Stimulated activated CD8-positive, alpha-beta memory T cell treated with anti-CD3 and anti-CD28 coated beads, Interleukin-7, amount 100 ng/mL, for 1 hour (primary cell): ENCODE results near the gene MAPKAP1.

Experiments used
- DNase-seq, 2 donors: peaks; one replicate each; pipeline ENCODE4 v3.0.0-alpha.2; 2020; ENCODE audit warnings: low read depth in 2 of 2

Gene MAPKAP1

DNA sequence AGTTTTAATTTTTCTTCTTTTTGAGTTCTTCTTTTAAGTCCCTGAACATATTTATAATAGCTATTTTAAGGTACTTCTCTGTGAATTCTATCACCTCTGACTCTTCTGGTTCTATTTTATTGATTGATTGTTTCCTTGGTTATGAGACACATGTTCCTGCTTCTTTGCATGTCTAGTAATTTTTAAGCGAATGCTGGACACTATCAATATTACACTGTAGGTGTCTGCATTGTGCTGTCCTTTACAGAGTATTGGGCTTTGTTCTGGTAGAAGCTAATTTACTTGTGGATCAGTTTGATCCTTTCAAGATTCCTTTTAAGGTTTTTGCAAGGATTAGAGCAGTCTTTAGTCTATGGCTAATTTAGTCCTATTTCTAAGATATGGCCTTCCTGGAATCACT, 249.7 kb downstream of the MAPKAP1 start:
- no peak for DNase-seq

DNA sequence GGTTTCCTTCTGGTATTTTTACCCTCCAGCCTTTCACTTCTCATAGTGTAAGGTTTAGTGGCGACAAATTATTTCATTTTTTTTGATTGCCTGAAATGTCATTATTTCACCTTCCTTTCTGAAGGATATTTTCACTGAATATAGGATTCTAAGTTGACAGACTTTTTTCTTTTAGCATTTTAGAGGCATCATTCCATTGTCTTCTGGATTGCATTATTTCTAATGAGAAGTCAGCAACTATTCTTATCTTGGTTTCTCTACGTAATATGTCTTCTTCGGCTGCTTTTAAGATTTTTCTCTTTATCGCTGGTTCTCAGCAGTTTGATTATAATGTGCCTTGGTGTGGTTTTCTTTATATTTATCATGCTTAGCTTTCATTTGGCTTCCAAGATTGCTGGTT, 251.1 kb downstream of the MAPKAP1 start:
- no peak for DNase-seq

DNA sequence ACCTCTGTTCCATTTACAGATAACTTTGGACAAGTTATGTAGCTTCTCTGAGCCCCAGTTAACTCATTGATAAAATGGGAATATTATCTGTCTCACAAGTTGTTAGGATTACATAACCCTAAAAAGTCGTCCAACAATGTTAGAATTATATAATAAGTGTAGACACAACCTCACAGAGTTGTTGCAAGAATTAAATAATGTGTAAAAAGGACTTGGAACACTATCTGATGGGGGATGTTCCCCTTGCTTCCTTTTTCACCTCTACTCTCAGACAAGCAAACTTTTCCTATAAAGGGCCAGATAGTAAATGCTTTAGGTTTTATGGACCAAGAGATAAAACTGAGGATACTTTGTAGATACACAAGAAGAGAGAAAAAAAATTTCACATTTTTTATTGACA, 251.9 kb downstream of the MAPKAP1 start:
- DNase-seq, result no peak

DNA sequence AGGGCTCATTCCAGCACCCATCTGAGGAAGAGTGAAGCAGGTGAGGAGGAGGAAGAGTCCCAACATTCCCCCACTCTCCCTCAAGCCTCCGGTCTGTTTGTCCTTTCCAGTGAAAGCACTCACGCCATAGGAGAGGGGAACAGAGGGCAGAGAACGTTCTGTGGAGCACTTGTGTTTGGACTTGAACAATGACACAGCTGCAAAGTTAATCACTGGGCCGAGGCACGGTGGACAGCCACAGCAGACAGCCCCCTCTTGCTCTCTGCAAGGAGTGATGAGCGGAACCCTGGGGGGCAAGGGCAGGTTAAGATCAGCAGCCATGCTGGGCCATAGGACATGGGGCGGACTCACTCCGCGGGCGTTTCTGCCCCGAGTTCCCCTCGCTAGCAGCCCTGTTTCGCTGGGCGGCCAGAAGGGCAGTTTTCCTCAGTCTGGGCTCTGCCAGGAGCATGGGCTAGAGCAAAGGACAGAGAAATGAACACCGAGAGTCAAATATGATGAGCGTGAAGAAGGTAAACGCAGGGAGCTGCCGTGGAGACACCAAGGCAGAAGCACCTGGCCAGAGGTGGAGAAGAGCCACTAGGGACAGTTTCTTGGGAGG, 259.7 kb downstream of the MAPKAP1 start:
- DNase-seq, result no peak

DNA sequence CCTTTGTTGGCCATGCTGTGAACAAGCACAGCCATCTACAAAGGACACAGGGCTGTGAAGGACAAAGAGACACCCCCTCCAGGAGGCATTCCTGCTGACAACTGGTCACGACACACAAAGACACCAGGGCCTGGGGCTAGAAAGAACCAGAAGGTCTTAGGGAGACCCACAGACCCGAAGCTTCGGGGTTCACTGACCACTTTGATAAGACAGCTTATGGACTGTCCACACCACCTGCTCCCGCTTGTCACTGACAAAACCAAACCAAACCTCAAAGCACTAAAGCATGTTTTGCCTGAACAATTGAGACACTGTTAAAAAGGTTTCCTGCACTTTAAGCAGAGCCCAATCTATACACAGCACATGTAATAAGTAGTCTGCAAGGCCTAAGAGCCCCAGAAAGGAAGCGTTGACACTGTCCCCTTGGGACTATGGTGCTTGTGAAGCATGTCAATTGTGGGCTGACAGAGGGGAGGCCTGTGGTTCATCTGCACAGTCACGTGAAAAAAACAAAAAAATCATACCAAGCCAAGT, 260.4 kb downstream of the MAPKAP1 start:
- no peak for DNase-seq

DNA sequence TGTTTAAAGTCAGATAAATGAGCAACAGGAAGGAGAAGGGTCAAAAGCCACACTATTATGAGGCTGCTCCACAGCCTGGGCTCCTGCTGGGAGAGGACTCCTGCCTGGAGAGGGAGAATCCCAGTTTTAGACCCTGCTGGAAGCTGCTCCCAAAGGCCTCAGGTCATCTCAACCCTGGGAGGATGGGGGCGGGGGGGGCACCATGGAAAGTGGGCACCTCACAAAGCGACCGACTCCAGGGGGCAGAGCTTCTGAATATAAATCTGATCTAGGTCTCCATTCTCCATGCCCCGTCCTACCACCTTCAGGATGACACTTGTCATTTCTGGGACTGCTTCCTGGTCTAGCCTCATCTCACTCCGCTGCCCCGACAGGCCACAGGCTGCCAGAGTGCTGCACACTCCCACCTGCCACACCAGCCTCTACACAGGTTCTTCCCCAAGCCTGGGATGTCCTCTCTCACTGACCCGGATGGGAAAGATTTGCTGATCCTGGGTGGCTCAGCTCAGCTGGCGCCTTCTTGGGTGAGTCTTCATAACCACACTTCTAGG, 262.0 kb downstream of the MAPKAP1 start:
- no peak for DNase-seq

DNA sequence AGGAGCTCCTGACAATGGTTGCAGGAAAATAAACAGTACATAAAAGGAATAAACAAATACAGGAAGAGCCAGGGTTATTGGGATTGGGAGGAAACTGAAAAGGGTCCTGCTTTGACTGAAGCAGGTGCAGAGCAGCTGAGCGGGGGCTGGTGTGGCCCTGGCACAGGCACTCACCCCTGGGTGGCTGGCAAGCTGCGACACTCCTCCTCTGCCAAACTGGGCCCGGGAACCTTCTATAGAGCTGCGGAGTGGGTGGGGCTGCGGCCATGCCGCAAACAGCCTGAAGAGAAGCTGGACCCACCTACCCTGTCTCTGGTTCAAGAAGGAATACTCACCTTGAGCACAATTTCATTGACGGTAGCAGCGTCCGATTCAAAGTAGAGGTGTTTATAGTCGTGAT, 262.8 kb downstream of the MAPKAP1 start:
- no peak for DNase-seq

DNA sequence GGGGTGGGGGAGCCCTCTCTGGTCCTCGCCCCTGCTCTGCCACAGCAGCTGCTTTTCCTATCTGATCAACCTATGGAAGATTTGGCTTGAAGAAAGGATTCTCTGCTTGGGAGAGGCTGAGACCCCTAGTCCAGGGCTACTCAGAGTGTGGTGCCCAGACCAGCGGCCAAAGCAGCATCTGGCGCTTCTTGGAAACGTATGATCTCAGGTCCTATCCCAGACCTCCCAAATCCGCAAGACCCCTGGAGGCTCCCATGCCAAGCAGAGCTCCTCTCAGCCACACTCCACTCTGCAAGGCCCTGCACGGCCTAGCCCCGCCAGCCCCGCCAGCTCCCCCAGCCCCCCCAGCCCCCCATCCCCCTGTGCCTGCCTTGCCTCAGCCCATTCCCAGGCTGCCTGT, 263.6 kb downstream of the MAPKAP1 start:
- DNase-seq, result no peak

DNA sequence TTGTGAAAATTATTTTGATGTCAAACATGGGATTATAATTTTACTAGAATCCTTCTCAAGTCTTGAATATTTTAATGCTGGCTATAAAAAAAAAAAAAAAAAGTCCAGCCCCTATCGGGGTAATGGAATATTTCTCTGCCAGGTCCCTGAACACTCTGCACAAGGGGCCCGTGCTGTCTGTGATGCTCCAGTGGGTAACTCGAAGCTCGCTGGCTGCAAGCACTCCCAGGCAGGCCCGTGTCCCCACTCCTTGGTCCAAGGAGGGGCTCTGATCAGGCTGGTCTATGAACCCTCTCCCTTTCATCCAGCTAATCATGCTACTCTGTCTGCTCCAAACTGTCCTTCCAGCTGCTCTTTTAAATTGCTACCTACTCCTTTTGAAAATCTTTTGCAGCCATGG, 264.6 kb downstream of the MAPKAP1 start:
- DNase-seq, result no peak

DNA sequence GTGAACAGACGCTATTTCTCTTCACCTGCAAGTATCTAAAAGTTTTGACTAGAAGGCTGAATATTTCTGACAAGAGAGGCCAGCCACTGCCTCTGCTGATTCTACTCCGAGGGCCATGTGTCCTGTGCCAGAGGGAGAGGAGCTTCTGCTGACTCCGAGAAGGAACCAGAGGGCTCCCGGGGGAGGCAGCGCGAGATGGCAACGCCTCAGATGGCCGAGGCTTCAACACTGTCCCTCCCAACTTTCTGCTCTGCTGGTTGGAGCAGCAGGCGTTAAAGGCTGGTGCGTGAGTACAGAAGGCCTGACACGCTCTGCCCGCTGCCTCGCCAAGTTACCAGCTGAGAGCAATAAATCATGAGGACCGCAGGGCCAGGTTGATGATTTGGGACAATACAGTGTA, 266.6 kb downstream of the MAPKAP1 start:
- DNase-seq, result no peak

DNA sequence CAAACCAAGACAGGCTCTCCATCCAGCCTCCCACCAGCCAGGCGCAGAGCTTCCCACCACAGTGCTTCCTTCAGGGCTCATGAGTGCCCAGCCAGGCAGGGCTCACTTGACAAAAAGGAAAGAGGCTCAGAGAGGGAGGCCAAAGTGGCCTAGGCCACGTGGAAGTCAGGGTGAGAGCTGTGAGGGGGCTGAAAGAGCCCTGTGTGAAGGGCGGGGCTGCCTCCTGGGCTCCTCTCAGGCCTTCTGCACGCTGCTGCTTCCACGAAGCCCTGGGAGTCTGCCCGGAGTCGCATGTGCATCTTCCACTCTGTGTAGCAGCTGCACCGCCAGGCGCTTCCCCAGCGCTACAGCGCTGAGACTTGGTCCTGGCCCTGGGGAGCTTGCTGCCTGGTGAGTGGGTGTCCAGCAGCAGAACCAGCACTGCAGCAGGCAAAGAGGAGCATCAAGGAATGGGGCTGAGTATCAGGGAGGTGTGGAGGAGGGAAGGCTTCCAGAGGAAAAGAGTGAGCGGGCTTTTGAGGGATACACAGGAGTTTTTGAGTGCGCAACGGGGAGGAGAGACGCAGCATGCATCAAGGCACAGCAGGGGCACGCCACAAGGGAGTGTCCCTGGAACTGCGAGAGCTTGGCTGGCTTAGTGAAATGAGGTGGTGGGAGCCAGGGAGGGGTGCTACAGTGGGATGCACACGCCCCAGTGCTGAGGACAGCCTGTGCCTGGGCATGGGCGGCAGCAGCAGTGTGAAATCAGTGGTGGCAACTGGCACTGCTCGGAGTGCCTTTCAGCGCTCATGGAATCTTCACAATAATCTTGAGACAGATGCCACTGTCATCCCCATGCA, 267.4 kb downstream of the MAPKAP1 start:
- DNase-seq, result no peak

DNA sequence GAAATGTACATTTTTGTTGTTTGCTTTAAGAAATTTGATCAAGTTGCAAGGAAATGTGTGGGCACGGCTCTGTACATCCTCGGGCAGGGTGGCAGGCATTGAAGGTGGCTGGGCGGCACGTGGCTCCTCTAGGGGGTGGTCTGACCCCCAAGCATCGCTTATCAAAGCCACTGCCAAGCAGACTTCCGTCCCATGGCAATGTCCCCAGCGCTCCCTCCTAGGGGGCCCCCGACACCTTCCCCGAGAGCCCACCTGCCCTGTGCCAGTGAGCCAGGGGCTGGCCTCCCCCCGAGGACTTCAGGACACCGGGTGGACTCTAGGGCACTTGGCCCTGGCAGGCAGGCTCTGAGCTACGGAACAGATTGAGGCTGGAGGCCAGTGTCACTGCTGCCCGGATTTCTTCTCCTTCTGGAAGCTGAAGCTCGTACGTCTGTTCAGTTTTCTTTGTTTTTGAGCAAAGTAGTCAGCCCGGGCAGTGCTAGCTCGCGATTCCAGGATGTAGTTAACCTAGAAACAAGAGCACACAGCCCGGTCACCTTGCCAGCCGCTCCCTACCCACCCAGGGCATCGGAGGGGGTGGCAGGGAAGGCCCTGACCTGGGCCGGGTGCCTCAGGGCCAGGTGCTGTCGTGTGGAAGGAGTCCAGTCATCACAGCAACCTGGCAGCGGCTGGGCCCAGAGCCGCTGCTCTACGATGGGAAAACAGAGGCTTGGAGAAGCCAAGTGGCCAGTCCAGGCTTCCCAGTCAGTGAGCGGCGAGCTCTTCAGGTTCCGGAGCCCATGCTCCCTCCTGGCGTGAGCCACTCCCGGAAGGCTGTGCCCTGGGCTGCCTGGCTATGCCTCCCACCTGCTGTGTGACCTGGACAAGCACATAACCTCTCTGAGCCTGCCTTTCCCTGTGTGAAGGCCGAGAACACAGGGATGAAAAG, 268.2 kb downstream of the MAPKAP1 start:
- DNase-seq, result no peak

DNA sequence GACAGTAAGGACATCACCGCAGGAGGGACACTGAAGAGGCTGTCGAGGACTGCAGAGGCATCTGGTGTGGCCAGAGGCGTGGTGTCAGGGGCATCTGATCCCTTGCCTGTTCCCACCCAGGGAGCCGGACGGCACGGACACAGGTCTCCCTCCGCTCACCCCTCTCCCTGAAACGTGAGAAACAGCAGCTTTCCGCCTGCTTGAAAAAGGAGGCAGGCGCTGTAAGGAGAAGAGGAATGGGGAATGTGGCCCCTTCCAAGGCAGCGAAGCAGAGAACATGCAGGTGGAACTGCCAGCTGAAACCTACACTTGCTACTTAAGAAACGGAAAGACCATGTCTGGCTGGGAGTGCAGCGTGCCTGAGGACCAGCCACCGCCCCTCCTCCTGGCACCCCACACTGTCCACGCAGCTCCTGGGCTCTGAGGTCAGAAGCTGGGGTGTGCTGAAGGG, 269.2 kb downstream of the MAPKAP1 start:
- DNase-seq, result no peak

DNA sequence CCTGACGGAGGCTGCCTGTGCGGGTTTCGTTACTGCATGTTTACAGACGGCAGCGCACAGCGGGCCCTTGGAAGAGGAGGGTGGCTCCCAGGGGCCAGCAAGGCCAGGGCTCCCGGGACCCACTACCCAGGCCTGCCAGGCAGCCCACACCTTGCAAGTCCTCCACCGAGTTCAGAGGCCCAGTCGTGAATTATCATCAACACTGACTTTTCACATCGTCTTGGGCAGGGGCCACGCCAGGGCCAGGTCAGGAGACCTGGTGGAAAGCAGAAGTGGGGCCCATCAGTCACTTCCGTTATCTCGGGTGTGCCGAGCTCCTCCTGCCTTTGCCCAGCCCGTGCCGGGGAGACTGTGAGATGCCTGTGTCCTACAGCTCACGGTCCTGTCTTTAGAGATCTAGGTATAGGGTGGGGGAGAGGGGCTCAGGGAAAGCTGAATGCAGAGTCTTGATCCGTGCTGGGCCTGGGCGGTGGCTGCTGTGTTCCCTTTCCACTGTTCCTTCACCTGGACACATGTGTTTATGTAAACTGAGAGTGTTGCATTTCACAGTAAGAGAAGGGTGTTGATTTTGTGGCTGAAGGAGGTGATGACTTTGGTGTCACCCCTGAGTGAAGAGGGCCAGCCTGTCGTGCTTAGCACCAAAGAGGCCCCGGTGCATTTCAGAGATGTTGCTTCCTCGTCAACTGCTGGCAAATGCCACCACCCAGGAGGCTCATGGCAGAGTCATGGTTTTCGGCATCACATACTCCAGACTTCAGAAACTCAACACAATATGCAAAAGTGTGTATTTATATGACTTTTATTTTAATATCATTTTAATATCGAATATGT, 270.2 kb downstream of the MAPKAP1 start:
- DNase-seq, result no peak

DNA sequence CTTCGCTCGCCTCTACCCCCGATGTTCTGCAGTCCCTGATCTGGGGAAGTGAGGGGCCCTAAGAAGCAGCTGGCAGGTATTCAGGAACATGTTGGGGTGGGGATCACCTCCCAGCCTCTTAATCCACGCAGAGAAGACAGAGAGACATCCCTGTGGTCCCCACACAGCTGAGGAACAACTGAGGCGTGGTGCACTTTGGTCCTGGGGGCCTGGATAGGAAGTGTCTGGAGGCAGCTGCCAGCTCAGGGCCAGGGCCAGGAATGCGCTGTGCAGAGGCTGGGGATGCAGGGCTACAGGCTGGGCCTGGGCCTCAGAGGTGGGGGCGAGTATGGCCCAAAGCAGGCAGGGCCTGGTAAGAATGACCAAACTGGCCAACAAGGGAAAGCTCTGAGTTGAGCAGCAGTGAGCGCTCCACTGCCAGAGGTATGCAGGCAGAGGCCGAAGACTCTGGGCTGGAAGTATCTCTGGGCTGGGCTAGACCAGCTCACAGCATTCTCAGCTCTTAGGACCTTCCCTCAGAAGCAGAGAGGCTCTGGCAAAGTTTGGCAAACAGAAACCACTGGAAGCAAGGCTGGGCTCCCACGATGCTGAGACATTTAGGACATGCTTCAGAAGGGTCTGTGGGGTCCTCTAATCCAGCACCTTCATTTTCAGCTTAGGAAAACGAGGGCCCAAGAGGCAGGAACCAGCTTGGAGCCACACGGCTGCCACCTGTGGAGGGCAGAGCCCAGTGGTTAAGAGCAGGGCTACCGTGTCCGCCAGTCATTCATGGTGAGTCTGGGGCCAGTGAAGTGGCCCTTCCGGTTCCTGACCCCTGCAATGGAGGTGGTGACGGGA, 271.0 kb downstream of the MAPKAP1 start:
- DNase-seq, result no peak

DNA sequence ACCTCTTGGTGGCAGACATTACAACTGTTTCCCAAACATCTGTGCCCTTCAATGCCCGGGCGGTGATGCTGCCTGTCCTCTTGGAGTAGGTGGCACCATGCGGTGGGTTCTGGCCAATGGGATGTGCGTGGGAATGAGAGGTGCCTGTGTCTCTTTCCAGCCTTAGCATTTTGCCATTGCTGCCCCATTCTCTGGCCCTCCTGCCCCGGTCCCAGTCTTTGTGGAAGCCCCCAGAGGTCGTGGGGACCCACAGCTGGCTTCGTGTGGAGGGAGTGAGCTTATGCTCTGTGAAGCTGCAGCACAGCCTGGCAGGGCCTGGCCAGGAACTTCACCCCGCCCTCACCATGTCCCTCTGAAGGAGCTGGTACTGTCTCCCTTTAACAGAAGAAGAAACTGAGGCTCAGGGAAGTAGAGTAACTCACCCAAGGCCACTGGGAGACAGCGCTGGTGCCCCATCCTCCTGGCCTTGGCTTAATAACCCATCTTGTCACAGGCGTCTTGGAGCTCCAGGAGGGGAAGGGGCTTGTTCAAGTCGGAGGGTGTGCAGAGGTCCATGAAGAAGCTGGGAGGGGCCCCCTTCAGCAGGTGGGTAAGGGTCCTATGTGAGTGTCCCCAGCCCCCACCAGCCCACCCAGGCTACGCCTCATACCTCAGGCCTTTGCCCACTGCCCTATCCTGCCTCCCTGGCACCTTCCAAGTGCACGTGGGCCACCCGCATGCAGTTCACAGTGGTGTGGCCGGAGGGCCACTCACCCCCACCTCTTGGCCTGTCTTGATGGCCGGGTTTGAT, 271.8 kb downstream of the MAPKAP1 start:
- no peak for DNase-seq

DNA sequence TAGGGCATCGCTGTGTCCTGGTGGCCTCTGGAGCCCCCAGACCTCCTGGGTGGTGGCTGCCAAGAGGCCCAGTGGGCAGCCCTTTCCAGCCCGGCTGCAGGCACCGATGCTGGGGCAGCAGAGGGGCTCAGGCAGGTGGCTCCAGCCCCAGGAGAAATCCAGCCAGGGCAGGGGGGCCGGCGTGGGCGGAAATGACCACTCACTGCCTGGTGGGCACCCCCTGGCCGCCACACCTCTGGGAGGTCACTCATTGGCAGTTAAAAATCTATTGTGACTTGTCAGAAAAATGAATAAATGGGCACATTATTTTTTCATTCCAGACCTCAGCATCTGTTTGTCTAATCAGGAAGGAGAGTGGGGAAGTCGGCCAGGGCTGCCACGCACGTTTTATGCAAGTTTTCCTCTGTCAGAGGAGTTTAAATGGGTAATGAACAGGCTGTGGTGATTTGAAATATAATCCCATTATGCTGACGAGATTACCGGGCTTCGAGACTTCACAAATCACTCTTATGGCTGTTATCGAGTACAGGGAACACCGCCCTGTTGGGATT, 273.5 kb downstream of the MAPKAP1 start:
- no peak for DNase-seq

DNA sequence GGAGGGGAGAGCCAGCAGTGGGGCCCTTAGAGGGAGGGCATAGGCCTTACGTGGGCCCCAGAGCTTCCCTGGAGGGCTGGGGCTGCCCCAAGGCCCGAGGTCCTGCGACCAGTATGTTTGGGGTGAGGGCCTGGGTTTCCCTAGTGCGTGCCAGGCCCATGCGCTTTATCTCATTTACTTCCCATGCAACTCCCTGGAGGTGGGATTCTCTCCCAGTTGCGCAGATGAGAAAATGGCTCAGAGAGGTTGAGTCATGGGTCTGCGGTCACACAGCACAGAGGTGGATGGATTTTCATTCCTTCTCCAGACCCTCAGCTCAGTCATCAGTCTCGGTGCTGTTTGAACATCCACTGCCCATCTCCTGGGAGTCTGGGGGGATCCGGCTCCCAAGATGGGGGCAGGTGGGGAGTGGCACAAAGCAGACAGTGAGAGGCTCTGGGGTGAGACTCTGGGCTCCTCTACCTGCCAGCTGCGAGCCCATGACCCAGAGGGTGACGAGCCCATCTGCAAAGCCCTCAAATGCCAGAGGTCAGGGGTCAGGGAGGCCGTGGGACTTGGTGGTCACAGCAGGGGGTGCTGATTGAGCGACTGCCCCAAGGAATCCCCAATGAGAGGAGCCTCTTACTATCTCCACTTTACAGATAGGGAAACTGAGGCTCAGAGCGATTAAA, 274.2 kb downstream of the MAPKAP1 start:
- DNase-seq, result no peak
